OCI-LY1 (cell line): Measurements from ENCODE around the gene MMEL1.

Experiments
- H2AFZ ChIP-seq: fragments of 200-600 bp; sonication (generic), shearing (Covaris generic); 2 replicates; pipeline ENCODE4 v1.6.0; 2014; ENCODE audit warnings: antibody characterized with exemption, mild to moderate bottlenecking, low read length
- H3F3A ChIP-seq: fragments of 200-600 bp; sonication (generic), shearing (Covaris generic); 2 replicates; pipeline ENCODE4 v1.6.0; 2014; ENCODE audit warnings: mild to moderate bottlenecking, antibody characterized with exemption, low read length, moderate library complexity; ENCODE audit not compliant: insufficient read depth
- H3K27ac ChIP-seq: fragments of 200-600 bp; sonication (generic); 2 replicates; pipeline ENCODE4 v1.5.1; 2014; ENCODE audit warnings: low read length, mixed run types, mild to moderate bottlenecking, low read depth; ENCODE audit not compliant: poor library complexity, severe bottlenecking
- H3K27me3 ChIP-seq: fragments of 200-600 bp; sonication (generic); 2 replicates; pipeline ENCODE4 v1.6.0; 2014; ENCODE audit warnings: antibody characterized with exemption, mild to moderate bottlenecking, low read length, moderate library complexity; ENCODE audit not compliant: insufficient read depth
- H3K36me3 ChIP-seq: fragments of 200-600 bp; sonication (generic); 2 replicates; pipeline ENCODE4 v1.6.1; 2014; ENCODE audit warnings: mild to moderate bottlenecking, antibody characterized with exemption, low read length, moderate library complexity, mixed read lengths; ENCODE audit not compliant: insufficient read depth
- H3K4me1 ChIP-seq: fragments of 200-600 bp; sonication (generic); 2 replicates; pipeline ENCODE4 v1.5.1; 2014; ENCODE audit warnings: mild to moderate bottlenecking, low read length, moderate library complexity; ENCODE audit not compliant: insufficient read depth, severe bottlenecking
- H3K4me2 ChIP-seq: fragments of 200-600 bp; sonication (generic), shearing (Covaris generic); 2 replicates; pipeline ENCODE4 v1.6.1; 2014; ENCODE audit warnings: low read length
- H3K4me3 ChIP-seq: fragments of 200-600 bp; sonication (generic); 2 replicates; pipeline ENCODE4 v1.5.1; 2014; ENCODE audit warnings: low read length, low read depth, mild to moderate bottlenecking, mixed read lengths; ENCODE audit not compliant: poor library complexity, severe bottlenecking
- H3K79me2 ChIP-seq: fragments of 200-600 bp; shearing (Covaris generic); 2 replicates; pipeline ENCODE4 v1.6.1; 2016; ENCODE audit warnings: mixed run types, low read length, mixed read lengths; ENCODE audit not compliant: insufficient read depth
- H3K9ac ChIP-seq: fragments of 200-600 bp; sonication (generic), shearing (Covaris generic); 2 replicates; pipeline ENCODE4 v1.6.1; 2014; ENCODE audit warnings: mild to moderate bottlenecking, low read length, mixed read lengths
- H3K9me2 ChIP-seq: fragments of 200-600 bp; sonication (generic), shearing (Covaris generic); 2 replicates; pipeline ENCODE4 v1.6.1; 2014; ENCODE audit warnings: low read depth, mild to moderate bottlenecking, low read length, mixed read lengths
- H3K9me3 ChIP-seq: fragments of 200-600 bp; shearing (Covaris generic); 2 replicates; pipeline ENCODE4 v1.6.1; 2014; ENCODE audit warnings: low read length, mixed read lengths
- H4K20me1 ChIP-seq: fragments of 200-600 bp; sonication (generic), shearing (Covaris generic); 2 replicates; pipeline ENCODE4 v1.6.0; 2016; ENCODE audit warnings: mild to moderate bottlenecking, low read length; ENCODE audit not compliant: insufficient read depth
- CTCF ChIP-seq: fragments of 200-600 bp; sonication (generic), shearing (Covaris generic); IDR thresholded peaks from 2 replicates; pipeline ENCODE4 v1.5.1; 2017; ENCODE audit warnings: mild to moderate bottlenecking, antibody characterized with exemption, low read length, moderate library complexity, mixed read lengths
- EZH2 ChIP-seq: fragments of 200-600 bp; sonication (generic), shearing (Covaris generic); IDR thresholded peaks from 2 replicates; pipeline ENCODE4 v1.8.0; 2017; ENCODE audit warnings: borderline replicate concordance, mixed run types, mild to moderate bottlenecking, antibody characterized with exemption, low read length, moderate library complexity, mixed read lengths

The MMEL1 gene

GRCh38 chr1:2596530-2597333 lies 36.1 kb downstream of the MMEL1 start:
- Histone ChIP-seq H3K9me3 (no peaks in the 10 kb centered on the region), H3K9ac (no peak overlapping the region), H3K9me2 (no peaks in the 10 kb centered on the region), H3K27me3 (no peaks in the 10 kb centered on the region; the same call in 1 of the 2 replicates), H3K4me1 (no peaks in the 10 kb centered on the region), H3K36me3 (no peaks in the 10 kb centered on the region), H4K20me1 (no peaks in the 10 kb centered on the region), H3F3A (no peaks in the 10 kb centered on the region), H3K4me2 (no peak overlapping the region), H3K4me3 (no peak overlapping the region), H3K79me2 (no peaks in the 10 kb centered on the region), H2AFZ (no peak overlapping the region), H3K27ac (no peak overlapping the region)
- TF ChIP-seq CTCF (no peak), EZH2 (no peak)

- Histone ChIP-seq H4K20me1 (no peaks in the 10 kb centered on the region), H3K4me1 (no peaks in the 10 kb centered on the region), H3K79me2 (no peaks in the 10 kb centered on the region), H3K4me2 (no peak overlapping the region), H3K27me3 (no peaks in the 10 kb centered on the region; the same call in 1 of the 2 replicates), H3K9me2 (no peaks in the 10 kb centered on the region), H3K4me3 (no peak overlapping the region), H3K36me3 (no peaks in the 10 kb centered on the region), H3K27ac (no peak overlapping the region), H3K9me3 (no peaks in the 10 kb centered on the region), H3K9ac (no peak overlapping the region), H3F3A (no peaks in the 10 kb centered on the region), H2AFZ (no peak overlapping the region)
- TF ChIP-seq EZH2 (no peak), CTCF (no peak)
Measured at GRCh38 chr1:2595812-2596529, 36.8 kb downstream of the MMEL1 start.

GRCh38 chr1:2595261-2595811 lies 37.5 kb downstream of the MMEL1 start:
- H2AFZ ChIP-seq = no peak overlapping the region
- H3K4me2 ChIP-seq = no peak overlapping the region
- no peaks in the 10 kb centered on the region for H3K36me3 ChIP-seq
- no peaks in the 10 kb centered on the region for H4K20me1 ChIP-seq
- no peaks in the 10 kb centered on the region for H3K9me3 ChIP-seq
- no peaks in the 10 kb centered on the region for H3F3A ChIP-seq
- TF ChIP-seq CTCF (no peak), EZH2 (no peak)
- H3K4me1 ChIP-seq = no peaks in the 10 kb centered on the region
- H3K79me2 ChIP-seq = no peaks in the 10 kb centered on the region
- H3K9ac ChIP-seq = no peak overlapping the region
- H3K27me3 ChIP-seq = no peaks in the 10 kb centered on the region; the same call in 1 of the 2 replicates
- H3K27ac ChIP-seq = no peak overlapping the region
- H3K9me2 ChIP-seq = no peaks in the 10 kb centered on the region
- H3K4me3 ChIP-seq = no peak overlapping the region
